Spleen (tissue), 7 donors: ENCODE results near the gene SETD3.

Source experiments
- POLR2AphosphoS5 ChIP-seq, 3 donors: sonication (generic); formaldehyde crosslinking; IDR thresholded peaks; one replicate each; pipeline ENCODE4 v1.5.1; 2017; ENCODE audit warnings: antibody characterized with exemption in 3 of 3
- TF ChIP-seq, protein P1 (sequence below), 11 experiments: fragments of 200-600 bp in 7 of 11; fragments of 450-650 bp in 4 of 11; sonication (generic) in 4 of 11; IDR thresholded peaks in 8 of 11; conservative IDR thresholded peaks in 3 of 11; 1 replicate in 7 of 11; 2 replicates in 4 of 11; pipeline versions ENCODE4 v1.4.0 to v1.8.0; 2016 to 2021; ENCODE audit warnings: antibody characterized with exemption in 11 of 11, inconsistent platforms in 4 of 11, mild to moderate bottlenecking in 1 of 11
- donor health status: DM: no; HTN: no; CAD: no; lungs with moderate emphysema.
- donor health status: DM: no; HTN: no; CAD: no.
- donor health status: DM: no; HTN: no; CAD: no.

DNA sequence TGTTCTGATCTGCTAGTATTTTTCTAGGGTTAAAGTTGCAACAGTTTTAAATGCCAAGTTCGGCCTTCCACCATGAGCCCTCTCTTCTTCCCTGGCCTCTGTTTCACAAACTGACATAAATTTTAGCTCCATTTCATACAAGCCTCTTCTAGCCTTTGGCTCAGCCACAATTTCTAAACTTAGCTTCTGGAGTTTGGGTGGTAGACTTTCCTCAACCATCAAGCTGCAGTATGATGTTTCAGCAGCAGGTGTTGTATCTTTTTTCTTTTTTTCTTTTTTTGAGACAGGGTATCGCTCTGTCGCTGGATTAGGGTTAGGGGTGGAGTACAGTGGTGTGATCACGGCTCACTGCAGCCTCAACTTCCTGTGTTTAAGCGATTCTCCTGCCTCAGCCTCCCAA, 29.4 kb downstream of the SETD3 start:
- no peak for TF ChIP-seq POLR2AphosphoS5 (IDR thresholded peaks at IDR 0.05)
- TF ChIP-seq, protein P1, sequence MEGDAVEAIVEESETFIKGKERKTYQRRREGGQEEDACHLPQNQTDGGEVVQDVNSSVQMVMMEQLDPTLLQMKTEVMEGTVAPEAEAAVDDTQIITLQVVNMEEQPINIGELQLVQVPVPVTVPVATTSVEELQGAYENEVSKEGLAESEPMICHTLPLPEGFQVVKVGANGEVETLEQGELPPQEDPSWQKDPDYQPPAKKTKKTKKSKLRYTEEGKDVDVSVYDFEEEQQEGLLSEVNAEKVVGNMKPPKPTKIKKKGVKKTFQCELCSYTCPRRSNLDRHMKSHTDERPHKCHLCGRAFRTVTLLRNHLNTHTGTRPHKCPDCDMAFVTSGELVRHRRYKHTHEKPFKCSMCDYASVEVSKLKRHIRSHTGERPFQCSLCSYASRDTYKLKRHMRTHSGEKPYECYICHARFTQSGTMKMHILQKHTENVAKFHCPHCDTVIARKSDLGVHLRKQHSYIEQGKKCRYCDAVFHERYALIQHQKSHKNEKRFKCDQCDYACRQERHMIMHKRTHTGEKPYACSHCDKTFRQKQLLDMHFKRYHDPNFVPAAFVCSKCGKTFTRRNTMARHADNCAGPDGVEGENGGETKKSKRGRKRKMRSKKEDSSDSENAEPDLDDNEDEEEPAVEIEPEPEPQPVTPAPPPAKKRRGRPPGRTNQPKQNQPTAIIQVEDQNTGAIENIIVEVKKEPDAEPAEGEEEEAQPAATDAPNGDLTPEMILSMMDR (IDR thresholded peaks at IDR 0.05 in 8 of 11, conservative IDR thresholded peaks at IDR 0.05 in 3 of 11) = no peak
